Measurements from ENCODE around the gene TBC1D9. TPM values are rescaled to one million over a fixed set of nuclear protein-coding genes. Genes with fewer than 3 reads are reported as not detected.

Gene TBC1D9
- total and polyA plus RNA-seq, 10 of the 15 experiments (the other 5 are each of a cell fraction or from before 2014, with no cell fraction given): 0.87 to 14.9 (median 7.1) TPM

DNA sequence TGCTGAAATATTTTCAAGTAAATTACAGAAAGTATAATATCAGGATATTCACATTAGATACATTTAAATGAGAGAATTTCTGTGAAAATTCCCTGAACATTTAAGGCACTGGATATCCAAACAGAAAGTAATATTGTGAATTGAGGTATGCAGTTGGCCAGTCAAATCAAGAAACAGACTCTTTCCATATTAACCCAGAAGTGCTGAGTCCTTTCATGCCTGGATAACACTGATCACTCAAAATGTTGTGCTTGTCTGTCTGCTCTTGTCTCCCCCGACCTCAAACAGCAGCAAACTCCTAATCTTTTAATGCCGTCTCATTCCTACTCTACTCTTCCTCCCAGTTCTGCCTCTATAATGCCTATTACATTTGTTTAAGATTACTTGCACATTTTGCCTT, 51.2 kb downstream of the TBC1D9 start:
- Histone ChIP-seq H3K27ac (ENCODE audit: control insufficient read depth, insufficient read depth) (no peak overlapping the region), H3K36me3 (ENCODE audit: control insufficient read depth in 2 of 2, insufficient read depth in 2 of 2, low read length in 1 of 2) (no peaks in the 10 kb centered on the region; a peak in 1 of 4 replicates), H4K20me1 (ENCODE audit: control insufficient read depth, insufficient read depth) (no peaks in the 10 kb centered on the region), H2AFZ (ENCODE audit: control insufficient read depth, low read depth, low read length) (no peak overlapping the region), H3K4me2 (ENCODE audit: control insufficient read depth, insufficient read depth) (peak overlapping the region; percentile 38; the same call in 1 of the 2 replicates), H3K4me3 (no peak overlapping the region), H3K9me3 (replicated peaks; ENCODE audit: control insufficient read depth, insufficient read depth, low read length) (no peaks in the 10 kb centered on the region; the same call in 2 of the 3 replicates), H3K79me2 (ENCODE audit: control insufficient read depth, insufficient read depth, low read length) (no peaks in the 10 kb centered on the region), H3K4me1 (ENCODE audit: control insufficient read depth, insufficient read depth, low read length) (peaks cover 6% of the 10 kb centered on the region; the same call in 1 of the 2 replicates), H3K27me3 (replicated peaks in 1 of 2; ENCODE audit: control insufficient read depth in 2 of 2, insufficient read depth in 2 of 2, low read length in 1 of 2) (no peaks in the 10 kb centered on the region), H3K9ac (ENCODE audit: control insufficient read depth, insufficient read depth, low read length) (no peak overlapping the region)
- FAIRE-seq (no peak), DNase-seq (ENCODE audit: low read depth, low spot score) (no peak), ATAC-seq (peak; percentile 59)
- intact Hi-C loops (cut with micrococcal nuclease; ENCODE audit: unreplicated experiment) (no loop called here), in situ Hi-C loops (cut with MboI) (no loop called here)
- no TSS peak for BruUV-seq (replicated peaks)
- TF ChIP-seq RUNX3 (IDR thresholded peaks at IDR 0.05; ENCODE audit: low read length) (peak; percentile 23; the same call in 1 of the 2 replicates), SMC3 (IDR thresholded peaks at IDR 0.05; ENCODE audit: borderline replicate concordance, low read length) (no peak), POLR2AphosphoS5 (IDR thresholded peaks at IDR 0.05; ENCODE audit: low read length) (no peak), IRF4 (IDR thresholded peaks at IDR 0.05; ENCODE audit: low read depth, low read length) (0 out of 2 replicates have a peak, but pooled peaks have one; percentile 16), NR2C1 (IDR thresholded peaks at IDR 0.05) (no peak), JUNB (IDR thresholded peaks at IDR 0.05) (peak; percentile 36; the same call in 1 of the 2 replicates)
- POLR2A ChIA-PET: no interaction called here
- SMC1A ChIA-PET (ENCODE audit: uncharacterized antibody, unreplicated experiment): no interaction called here
- CTCF ChIA-PET: no interaction called here
- 0% methylated on average over 2 of the region's 2 CpGs for WGBS (ENCODE audit: insufficient coverage, insufficient replicate concordance, low lambda C conversion rate, missing lambda C conversion rate)
- RAD21 ChIA-PET (ENCODE audit: unreplicated experiment): no interaction called here

DNA sequence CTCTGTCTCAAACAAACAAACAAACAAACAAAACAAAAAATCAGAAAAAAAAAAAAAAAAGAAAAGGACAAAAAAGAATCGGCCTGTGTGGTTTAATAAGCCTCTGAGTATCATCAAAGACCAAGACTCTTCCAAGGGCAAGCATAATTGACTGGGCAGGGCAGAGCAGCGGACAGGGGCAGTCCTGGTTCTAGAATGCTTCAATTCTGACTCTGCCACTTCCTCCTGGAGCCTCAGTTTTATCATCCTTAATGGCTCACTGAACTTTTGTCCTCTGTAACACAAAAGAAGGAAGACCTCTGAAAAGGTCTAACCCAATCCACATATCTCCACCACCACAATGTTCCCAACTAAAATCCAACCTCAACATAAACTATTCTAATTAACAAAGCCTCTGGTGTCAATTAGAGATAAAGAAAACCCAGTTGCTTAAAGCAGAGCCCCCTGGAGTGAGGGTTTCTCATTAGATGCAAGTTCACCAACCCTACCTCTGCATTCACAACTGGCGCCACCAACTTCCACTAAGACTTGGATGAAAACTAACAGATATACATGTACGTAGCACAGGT, 51.7 kb downstream of the TBC1D9 start:
- ChIA-PET RAD21 (ENCODE audit: unreplicated experiment) (no interaction called here), SMC1A (ENCODE audit: uncharacterized antibody, unreplicated experiment) (no interaction called here), CTCF (no interaction called here), POLR2A (no interaction called here)
- Histone ChIP-seq H3K9ac (ENCODE audit: control insufficient read depth, insufficient read depth, low read length) (no peak overlapping the region), H3K36me3 (ENCODE audit: control insufficient read depth in 2 of 2, insufficient read depth in 2 of 2, low read length in 1 of 2) (no peaks in the 10 kb centered on the region; a peak in 2 of 4 replicates), H3K4me2 (ENCODE audit: control insufficient read depth, insufficient read depth) (no peak overlapping the region), H3K9me3 (replicated peaks; ENCODE audit: control insufficient read depth, insufficient read depth, low read length) (no peaks in the 10 kb centered on the region; the same call in 2 of the 3 replicates), H3K4me1 (ENCODE audit: control insufficient read depth, insufficient read depth, low read length) (peaks cover 6% of the 10 kb centered on the region; the same call in 1 of the 2 replicates), H4K20me1 (ENCODE audit: control insufficient read depth, insufficient read depth) (no peaks in the 10 kb centered on the region), H3K27ac (ENCODE audit: control insufficient read depth, insufficient read depth) (no peak overlapping the region), H3K79me2 (ENCODE audit: control insufficient read depth, insufficient read depth, low read length) (no peaks in the 10 kb centered on the region), H3K4me3 (no peak overlapping the region), H3K27me3 (replicated peaks in 1 of 2; ENCODE audit: control insufficient read depth in 2 of 2, insufficient read depth in 2 of 2, low read length in 1 of 2) (no peaks in the 10 kb centered on the region), H2AFZ (ENCODE audit: control insufficient read depth, low read depth, low read length) (no peak overlapping the region)
- BruUV-seq (replicated peaks): no TSS peak
- 61% methylated on average over 3 of the region's 4 CpGs for WGBS (ENCODE audit: insufficient coverage, insufficient replicate concordance, low lambda C conversion rate, missing lambda C conversion rate)
- no peak for DNase-seq (ENCODE audit: low read depth, low spot score)
- no peak for ATAC-seq
- intact Hi-C loops (cut with micrococcal nuclease; ENCODE audit: unreplicated experiment): no loop called here
- no peak for FAIRE-seq
- in situ Hi-C loops (cut with MboI): no loop called here
- TF ChIP-seq, protein P1, sequence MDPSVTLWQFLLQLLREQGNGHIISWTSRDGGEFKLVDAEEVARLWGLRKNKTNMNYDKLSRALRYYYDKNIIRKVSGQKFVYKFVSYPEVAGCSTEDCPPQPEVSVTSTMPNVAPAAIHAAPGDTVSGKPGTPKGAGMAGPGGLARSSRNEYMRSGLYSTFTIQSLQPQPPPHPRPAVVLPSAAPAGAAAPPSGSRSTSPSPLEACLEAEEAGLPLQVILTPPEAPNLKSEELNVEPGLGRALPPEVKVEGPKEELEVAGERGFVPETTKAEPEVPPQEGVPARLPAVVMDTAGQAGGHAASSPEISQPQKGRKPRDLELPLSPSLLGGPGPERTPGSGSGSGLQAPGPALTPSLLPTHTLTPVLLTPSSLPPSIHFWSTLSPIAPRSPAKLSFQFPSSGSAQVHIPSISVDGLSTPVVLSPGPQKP (IDR thresholded peaks at IDR 0.05; ENCODE audit: low read depth, low read length): no peak
- TF ChIP-seq SMARCA5 (IDR thresholded peaks at IDR 0.05): no peak
- no peak for TF ChIP-seq HDAC6 (IDR thresholded peaks at IDR 0.05; ENCODE audit: unreplicated experiment)
- no peak for TF ChIP-seq NFYA (IDR thresholded peaks at IDR 0.05; ENCODE audit: borderline replicate concordance, low read depth, low read length)
- no peak for TF ChIP-seq MTA2 (IDR thresholded peaks at IDR 0.05; ENCODE audit: low read depth)
- no peak for TF ChIP-seq ZNF384 (IDR thresholded peaks at IDR 0.05; ENCODE audit: borderline replicate concordance, low read depth, low read length)
- TF ChIP-seq RB1 (IDR thresholded peaks at IDR 0.05; ENCODE audit: borderline replicate concordance): no peak
- no peak for TF ChIP-seq MYB (IDR thresholded peaks at IDR 0.05; ENCODE audit: borderline replicate concordance, low read depth, low read length)
- no peak for TF ChIP-seq ESRRA (IDR thresholded peaks at IDR 0.05; ENCODE audit: low read length)
- TF ChIP-seq STAT1 (conservative IDR thresholded peaks at IDR 0.05): no peak
